GM11168 (cell line): Measurements from ENCODE around the gene SLC12A7.

Experiments used
- in situ Hi-C: fragments of 300-500 bp; cut with MboI; formaldehyde crosslinking; loops from one replicate; pipeline ENCODE4 v1.12.0; 2022; ENCODE audit warnings: low sequenced_read_pairs; ENCODE audit not compliant: unreplicated experiment

Gene SLC12A7

DNA sequence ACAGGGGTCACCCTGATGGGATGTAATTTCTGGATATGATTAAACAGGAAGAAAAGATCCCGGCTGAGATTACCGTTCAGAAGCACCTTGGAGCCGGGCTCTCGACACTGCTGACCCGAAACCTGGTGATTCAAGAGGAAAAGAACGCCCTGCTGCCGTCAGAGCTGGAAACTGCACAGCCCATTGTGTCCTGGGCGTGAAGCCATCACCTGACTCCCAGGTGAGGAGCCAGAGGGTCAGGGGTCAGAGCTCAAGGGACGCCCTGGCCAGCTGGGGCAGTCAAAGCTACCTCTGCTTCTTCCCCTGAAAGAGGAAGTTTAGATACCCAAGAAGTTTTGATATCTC, 17.8 kb upstream of the SLC12A7 start:
- in situ Hi-C loops, result loop anchor here (25.0 kb wide), 1 partner anchor 192 kb away; no protein-coding TSS in a partner anchor

DNA sequence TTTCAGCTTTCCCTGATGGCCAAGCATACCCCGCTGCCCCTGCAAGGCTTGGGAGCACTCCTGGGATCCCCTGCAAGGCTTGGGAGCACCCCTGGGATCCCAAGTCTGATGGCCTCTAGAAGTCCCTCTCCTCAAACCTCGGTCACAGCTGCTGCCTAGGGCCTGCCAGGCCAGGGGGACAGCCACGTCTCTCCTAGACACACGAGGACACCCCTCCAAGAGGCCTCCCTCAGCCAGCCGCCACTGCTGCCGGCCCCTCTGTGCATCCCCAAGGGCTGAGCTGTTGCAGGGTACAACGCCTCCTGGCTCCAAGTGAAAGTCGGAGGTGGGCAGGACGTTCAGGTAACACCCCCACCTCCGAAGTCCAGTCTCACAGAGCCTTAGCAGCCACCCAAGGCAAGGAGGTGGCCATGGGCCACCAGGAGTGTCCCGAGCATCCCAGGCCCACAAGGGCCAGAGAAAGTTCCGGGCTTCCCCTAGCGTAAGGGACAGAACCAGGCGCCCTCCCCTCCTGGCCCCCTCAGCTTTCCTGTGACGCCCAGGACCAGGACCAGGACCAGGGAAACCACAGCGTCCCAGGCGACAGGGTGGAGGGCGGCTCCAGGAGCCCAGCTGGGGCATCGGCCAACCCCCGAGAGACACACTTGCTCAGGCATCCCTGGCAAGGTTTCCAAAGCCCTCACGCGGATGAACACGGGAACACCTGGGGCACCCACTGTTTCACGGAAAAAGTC, 17.3 kb upstream of the SLC12A7 start:
- in situ Hi-C loops, result loop anchor here (25.0 kb wide), 1 partner anchor 192 kb away; no protein-coding TSS in a partner anchor

DNA sequence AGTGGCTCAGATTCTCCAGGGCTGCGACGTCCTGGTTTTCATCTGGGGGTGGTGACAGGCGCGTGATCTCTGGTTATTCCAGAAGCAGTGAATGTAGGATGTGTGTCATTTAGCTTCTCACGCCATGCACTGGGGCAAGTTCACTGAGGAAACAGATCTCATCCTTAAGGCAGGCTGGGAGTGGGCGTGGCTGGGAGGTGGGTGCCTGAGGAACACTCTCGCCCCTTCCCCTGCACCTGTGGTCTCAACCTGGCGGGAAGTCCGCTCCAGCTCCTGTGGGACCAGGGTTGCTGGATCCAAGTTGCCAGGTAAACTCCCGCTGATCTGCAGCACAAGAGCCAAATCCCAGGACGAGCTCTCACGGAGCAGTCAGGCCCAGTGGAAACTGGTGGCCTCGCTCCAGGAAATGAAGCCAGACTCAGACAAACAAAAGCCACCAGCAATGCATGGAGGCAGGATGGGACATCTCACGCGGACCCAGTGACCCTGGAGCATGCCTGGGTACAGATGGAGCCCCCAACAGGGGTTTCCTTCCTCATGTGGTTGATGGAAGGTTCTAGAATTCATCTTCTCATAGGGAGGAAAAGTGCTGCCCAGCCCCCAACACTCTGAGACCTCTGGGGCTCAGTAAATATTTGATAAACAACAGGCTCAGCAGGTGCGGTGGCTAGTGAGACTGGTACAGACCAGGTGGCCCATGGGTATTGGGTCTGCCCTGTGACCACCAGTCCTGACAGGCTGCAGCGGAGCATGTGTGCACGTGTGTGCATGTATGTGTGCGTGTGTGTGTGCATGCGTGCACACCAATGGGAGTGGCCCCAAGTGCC, 16.3 kb upstream of the SLC12A7 start:
- in situ Hi-C loops, result loop anchor here (25.0 kb wide), 1 partner anchor 191 kb away; no protein-coding TSS in a partner anchor

DNA sequence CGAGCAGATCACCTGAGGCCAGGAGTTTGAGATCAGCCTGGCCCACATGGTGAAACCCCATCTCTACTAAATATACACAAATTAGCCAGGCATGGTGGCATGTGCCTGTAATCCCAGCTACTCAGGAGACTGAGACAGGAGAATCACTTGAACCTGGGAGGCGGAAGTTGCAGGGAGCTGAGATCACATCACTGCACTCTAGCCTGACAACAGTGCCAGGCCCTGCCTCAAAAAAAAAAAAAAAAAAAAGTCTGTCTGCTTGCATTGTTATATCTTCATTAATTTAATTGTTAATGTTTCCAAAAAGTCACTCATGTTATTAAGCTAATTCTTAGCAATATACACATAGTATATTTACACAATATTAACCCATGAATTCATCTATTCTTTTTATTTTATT, 13.8 kb upstream of the SLC12A7 start:
- in situ Hi-C loops, result loop anchor here (25.0 kb wide), 1 partner anchor 188 kb away; no protein-coding TSS in a partner anchor

DNA sequence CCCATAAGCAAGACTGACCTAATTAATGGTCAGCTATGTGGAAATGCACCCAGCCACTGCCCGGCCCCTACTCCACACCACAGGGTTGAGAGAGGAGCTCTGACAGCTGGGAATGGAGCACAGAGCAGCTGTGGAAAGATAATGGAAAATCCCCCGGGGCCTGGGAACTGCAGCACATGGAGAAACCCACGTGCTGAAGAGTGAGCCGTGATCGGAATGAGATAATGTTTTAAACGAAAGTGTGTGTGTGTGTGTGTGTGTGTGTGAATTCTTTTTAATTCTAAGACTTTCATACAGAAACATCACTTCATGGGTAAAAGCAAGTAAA, 13.1 kb upstream of the SLC12A7 start:
- in situ Hi-C loops, result loop anchor here (25.0 kb wide), 1 partner anchor 188 kb away; no protein-coding TSS in a partner anchor

DNA sequence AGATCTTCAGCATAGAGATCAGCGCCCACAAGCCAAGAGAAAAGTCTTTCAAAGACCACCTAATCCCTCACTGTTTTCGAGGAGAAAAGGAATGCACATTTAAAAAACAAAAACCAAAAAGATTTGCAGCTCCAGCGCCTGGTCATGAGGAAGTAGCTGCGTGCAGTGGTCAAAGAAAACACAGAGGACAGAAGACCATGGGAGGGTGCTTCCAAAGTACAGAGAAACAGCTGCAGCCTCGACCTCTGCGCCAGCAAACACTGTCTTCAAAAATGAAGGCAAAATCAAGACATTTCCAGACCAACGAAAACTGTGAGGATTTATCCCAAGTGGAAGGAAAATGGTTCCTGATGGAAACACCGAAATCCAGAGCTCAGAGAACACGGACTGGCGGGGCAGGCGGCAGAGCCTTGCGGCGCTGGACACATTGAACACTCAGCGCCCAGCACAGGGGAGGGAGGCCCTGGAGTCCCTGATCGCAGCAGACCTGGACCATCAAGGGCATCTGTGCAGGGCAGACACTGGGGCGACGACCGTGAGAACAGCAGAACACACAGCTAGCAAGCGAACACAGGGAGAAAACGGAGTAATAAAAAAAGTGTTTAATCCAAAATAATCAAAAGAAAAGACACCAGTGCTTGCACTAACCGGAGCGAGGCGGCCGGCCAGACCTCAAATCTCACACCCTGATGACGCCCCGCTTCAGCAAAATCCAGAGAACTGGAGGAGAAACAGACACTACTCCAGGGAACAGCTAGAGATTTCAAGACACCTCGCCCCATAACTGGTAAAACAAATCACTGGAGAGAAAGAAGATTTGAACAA, 12.6 kb upstream of the SLC12A7 start:
- in situ Hi-C loops, result loop anchor here (25.0 kb wide), 1 partner anchor 187 kb away; no protein-coding TSS in a partner anchor

DNA sequence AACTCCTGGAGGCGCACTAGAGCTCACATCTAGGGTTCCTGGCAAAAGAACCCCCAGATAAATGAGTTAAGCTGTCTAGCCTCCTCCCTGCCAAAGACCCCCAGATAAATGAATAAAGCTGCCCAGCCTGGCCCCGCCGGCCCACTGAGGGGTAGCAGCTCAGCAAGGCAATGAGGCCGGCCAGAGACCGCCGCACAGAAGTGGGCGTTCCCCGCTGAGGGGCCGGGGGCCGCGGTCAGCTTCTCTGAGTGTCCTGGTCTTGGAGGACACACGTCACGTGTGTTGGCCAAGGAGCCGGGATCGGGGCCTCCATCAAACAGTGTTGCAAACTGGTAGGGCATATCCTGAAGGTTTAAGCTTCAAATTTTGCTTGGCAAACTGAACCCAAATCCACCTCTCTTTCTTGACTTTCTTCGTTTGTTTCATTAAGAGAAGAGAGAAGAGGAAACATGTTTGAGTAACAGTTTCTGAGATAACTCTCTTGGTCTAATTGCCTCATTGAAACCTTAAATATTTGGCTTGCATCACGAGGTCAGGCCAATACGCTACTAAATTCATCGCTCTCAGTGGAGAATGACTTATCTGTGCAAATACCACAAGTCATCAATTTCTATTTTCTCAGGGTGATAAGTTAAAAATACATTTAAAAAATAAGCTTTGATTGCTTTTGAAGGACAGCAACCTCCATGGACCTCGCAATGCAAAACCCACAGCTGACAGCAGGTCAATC, 11.7 kb upstream of the SLC12A7 start:
- in situ Hi-C loops, result no loop called here

DNA sequence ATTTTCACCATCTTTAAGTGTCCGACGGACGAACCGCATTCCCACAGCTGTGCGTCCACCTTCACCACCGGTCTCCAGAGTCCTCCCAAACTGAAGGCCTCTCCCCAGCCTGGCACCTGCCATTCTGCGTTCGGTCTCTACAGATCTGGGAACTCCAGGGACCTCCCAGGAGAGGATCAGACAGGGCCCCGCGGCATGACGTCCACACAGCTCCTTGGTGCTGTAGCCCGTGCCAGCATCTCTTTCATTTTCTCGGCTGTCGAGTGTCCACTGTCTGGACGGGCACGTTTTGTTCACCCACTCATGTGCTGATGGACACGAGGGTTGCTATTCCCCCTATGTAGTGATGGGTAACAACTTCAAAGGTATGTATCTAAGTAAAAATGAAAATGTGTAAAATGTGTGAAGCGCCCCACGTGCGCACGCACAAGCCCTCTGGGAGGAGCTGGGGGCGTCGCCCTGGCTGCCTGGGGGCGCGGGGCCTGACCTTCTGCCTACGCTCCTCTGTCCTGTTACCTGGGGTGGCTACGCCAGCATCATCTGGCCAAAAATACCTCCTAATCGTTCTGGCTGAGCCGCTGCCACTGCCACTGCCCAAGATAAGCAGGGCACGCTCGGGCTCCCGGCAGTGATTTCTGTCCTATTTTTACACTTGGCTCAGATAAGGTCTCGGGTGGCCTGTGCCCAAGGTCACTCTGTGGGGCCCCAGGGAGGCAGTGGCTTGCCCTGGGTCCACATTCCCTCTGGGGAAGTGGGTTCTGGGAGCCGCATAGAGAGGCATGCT, 10.8 kb upstream of the SLC12A7 start:
- in situ Hi-C loops, result no loop called here

DNA sequence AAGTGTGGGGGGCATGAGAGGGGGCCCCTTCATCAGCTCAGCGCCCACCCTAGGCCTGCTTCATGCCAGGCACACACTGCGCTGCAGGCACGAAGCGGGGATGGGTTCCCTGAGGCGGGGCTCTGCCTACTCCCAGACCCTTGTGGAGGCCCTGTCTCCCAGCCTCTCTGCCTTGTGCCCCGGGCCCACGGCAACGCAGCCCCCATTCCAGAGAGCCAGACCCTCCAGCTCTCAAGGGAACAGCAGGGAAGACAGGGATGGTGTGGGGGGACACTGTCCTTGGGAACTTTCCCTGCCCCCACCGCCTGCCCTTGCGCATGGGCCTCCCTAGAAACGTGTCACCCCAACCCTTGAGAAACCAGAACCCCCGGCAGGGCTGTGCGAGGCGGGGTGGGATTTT, 10.0 kb upstream of the SLC12A7 start:
- in situ Hi-C loops, result no loop called here

DNA sequence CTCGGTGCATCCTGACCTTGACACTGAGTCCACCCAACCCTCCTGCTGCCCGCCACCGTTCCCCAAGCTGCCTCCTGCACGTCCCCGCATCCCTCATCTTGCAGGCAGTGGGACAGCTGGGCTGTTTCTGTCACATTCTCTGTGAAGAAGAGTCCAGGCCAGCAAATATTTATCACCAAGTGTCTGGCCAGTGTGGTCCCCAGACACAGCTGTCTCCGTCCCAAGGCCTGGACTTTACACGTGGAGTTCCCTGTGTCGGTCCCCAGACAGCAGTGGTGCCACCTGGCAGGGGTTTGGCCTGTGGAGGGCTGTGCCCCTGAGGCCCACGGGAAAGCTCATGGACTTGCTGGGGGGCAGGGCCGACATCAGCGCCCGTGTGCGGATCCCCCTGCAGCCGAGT, 9.2 kb upstream of the SLC12A7 start:
- in situ Hi-C loops, result no loop called here

DNA sequence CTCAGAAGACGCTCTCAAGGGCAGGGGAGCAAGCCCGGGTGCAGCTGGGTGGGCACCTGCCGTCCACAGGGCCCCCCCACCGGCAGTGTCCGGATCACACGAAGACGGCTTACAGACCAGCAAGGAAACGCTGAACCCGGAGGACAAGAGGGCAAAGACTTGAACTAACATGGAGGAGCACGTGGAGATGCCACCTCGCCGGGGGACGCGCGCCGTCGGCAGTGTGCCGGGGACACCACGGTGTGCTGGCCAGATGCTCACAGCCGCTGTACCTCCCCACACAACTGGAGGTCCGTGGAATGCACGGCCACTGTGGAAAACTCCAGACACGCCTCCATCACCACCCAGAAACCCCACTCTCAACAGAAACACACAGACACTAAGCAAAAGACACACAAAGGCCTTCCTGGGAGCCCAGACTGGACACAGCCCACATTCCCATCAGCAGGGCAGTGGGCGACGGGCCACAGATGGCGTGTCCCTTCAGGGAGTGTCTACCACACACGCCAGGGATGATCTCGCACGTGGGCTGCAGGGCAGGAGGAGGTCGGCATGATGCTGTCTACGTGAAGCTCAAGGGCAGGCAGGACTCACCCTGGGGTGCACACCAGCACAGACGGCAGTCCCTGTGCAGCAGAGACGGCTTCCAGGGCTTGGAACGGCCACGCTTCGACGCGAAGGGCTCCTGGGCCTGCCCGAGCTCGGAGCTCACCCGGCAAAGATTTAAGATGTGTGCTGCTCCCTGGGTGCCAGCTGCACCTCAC, 8.6 kb upstream of the SLC12A7 start:
- in situ Hi-C loops, result no loop called here

DNA sequence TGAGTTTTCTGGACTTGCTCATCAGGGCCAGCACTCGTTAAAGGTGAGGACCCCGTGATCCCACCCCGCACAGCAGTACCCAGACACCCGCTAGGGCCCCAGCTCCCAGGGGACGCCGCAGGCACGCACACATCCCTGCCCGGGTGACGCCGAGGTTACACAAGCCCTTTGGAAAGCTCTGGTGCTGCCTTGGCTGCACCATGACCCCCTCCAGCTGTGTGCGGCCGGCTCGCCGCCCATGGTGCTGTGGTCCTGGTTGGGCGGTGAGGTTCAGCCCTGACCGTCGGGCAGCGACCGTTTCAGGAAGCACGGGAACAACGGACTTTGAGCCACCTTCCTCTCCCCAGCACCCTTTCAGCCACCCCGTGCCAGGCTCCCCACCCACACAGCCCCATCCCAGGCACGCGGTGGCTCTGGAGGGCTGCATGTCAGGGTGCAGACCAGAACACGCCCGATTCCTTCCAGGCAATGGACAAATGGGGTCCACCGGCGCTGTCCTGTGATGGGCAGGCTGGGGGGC, 7.5 kb upstream of the SLC12A7 start:
- in situ Hi-C loops, result no loop called here

DNA sequence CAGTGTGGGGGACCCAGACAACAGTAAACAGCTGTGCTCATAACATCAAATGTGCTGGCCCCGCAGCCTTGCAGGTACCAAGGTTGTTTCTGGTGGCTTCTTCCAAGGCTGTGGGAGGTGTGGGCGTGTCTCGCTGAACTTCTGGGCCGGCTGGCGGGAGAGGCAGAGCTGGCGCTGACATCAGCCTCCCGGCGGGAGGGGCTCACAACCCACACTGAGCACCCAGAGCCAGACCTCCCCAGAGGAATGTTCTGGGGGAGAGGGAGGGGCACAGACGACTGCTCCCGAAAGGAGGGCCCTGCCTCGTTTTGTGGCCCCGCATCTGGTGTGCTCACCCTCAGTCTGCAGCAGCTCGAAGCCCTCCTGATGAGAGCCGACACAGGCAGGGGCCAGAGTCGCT, 6.9 kb upstream of the SLC12A7 start:
- in situ Hi-C loops, result no loop called here

DNA sequence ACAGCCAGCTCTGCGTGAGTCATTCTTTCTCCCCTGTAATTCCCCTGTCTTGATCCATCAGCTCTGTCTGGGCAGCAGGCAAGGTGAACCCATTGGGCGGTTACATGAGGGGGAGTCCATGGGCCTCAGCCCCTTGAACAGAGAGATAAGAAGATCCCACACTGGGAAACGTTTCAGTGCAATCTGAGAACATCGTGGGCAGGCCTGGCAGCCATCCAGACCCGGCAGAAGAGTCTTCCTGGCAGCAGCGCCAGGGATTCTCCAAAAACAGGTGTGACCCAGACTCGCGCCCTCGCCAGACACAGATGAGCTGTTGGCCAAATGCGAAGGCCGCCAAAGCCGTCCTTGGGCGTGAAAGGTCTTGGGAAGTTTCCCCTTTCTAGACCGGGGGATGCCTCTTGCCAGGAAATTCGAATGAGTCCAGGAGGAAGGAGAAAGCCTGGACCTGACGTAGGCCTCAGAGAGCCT, 6.4 kb upstream of the SLC12A7 start:
- in situ Hi-C loops, result no loop called here

DNA sequence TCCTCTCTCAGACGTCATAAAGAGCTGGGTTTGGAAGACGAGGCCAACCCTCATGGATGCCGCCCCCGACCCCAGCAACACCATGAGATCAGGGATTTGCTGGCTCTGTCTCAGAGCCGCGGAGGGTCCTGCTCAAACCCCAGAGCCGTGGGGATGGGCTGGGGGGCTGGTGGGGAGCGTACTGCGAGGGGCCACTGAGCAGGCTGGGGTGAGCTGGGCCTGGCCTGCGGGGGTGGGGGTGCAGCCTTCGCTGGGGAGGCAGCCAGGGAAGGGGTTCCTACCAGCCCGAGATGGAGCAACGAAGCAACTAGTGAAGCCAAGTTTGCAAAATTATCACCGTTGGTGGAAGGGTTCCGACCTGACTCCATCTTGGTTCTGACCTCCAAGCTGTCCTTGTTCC, 5.1 kb upstream of the SLC12A7 start:
- in situ Hi-C loops, result no loop called here

DNA sequence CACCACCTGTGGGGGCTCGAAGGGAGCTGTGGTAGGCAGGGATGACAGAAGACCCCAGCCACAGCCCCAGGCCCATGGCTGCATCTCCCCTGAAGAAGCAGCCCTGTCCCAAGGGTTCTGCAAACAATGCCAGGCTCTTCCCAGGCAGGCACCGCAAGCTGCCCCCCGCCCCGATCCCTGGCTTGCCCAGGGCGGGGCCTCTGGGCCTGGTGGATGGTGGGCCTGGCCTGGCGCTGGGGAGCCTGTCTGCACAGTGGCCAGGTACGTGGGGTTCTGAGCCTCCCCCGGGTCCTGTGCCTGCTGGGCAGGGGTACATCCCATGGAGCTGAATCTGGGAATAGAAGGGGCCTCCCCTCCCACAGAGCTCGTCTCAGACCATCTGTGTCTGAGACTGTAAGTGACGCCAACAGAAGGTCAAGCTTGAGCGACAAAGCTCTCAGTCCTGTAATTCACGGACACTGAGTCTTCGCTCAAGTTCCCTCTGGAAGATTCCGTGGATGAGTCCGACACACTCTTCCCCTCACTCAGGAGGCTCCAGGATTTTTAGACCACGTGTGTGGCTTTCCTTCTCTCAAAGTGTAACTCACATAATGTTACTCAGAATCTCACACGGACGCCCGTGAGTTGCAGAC, 4.4 kb upstream of the SLC12A7 start:
- in situ Hi-C loops, result no loop called here

DNA sequence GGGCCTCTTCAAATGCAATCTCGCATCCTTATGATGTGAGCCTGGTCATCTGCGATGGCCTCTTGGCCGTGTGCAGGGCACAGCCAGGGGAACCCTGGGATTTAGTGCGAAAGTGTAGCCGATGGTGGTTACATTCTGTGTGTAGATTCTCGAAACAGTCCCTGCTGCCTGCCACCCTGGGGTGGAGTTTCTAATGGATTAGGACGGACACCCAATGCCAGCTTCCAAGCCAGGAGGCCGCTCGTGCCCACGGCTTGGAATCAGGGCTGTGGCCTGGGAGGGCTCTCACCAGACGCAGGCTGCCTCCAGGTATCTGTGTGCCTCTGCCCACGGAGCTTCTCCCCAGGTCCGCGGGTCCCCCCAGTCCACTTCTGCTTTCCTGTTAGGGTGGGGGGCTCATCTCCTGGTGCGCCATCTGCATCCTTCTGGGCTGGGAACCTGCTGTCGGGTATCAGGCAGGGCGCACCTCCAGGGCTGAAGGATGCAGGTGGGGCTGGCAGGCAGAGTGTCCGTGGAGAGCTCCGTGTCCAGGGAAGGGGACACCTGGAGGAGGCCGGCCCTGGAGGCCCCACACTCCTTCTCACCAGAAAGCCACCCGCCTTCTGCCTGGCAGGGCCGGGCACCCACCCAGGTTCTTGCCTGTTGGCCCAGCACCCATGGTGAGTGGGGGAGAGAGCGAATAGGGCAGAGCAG, 3.4 kb upstream of the SLC12A7 start:
- in situ Hi-C loops, result no loop called here
